GM03348 (cell line): Measurements from ENCODE around the gene HMCN1.

Experiments used
- DNase-seq: peaks from one replicate; pipeline ENCODE4 v3.0.0; 2012; ENCODE audit warnings: low spot score

The HMCN1 gene

GRCh38 chr1:186089940-186090339 lies 355.7 kb downstream of the HMCN1 start:
- no peak for DNase-seq

DNA sequence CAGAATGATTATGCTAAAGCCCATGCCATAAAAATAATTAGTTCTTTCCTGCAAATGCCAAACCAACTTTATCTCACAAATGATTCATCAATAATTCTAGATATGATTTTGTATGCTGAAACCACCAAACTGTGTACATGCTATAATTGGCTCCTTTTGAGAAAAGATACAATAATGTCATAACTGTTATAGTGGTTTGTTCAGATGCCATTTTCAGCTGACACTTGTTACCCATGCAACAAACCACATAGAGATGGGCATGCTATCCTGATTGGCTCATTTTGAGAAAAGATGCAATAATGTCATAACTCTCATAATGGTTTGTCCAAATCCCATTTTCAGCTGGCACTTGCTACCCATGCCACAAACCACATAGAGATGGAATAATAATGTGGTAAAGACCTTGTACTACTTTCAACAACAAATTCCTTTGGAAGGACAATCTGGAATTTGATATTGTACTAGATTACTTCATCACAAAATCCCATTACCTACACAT lies 357.1 kb downstream of the HMCN1 start:
- DNase-seq = no peak

DNA sequence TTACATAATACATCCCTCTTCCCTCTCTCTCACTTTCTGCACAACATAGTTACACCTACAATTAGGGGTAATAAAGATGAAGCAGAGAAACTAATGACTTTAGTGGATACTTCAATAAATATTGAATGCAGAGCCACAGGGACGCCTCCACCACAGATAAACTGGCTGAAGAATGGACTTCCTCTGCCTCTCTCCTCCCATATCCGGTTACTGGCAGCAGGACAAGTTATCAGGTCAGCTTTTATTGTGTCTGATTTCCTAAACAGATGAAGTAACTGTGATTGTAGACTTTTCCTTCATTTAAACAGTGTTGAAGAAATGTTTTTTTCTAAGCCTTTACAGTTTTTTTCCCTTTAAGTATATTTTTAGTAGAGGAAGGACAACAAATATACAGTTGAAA lies 359.2 kb downstream of the HMCN1 start:
- peak; percentile 10 for DNase-seq

DNA sequence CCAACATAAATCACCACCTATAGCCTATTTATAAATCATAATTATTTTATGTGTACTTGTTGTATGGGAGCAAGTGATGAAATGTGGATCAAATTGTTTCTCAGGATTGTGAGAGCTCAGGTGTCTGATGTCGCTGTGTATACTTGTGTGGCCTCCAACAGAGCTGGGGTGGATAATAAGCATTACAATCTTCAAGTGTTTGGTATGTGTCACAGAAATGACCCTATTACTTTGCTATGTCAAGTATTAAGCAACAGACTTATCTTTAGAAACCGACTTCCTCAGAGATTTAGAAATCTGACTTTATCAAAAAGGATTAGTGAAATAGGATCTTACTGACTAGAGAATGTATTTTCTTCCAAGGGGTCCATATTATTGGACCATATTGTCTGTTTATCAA lies 360.0 kb downstream of the HMCN1 start:
- DNase-seq = peak; percentile 15

DNA sequence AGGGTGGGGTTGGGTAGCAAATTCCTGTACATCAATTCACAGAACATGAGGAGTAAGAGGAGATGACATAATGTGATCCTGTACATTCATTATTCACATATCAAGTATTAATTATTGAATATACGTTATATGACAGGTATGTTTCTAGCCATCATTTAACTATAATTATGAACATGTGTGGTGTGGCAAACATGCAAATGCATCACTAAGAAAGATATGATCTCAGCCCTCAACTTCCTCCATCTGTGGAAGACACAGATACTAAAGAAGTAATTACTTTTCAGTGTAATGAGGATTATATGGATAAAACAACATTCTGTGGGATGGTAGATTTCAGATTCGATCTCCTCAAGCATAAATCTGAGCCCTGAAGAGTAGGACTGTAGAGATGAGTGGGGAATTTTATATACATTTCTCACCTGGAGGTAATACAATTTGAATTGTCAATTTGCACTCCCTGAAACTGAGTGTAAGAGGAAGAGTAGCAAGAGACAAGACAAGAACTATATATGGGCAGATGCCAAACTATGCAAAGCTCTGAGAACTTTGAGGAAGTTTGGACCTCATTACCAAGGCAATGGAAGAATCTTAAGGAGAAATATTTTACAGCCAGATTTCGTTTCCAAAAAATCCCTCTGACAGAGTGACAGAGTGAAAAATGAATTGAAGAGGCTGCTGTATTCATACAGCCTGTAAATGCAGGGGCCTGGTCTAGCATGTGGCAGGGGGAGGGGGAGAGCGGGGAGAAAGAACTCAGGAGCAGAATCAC lies 365.3 kb downstream of the HMCN1 start:
- DNase-seq = no peak

- DNase-seq = no peak
Observed at GRCh38 chr1:186102107-186102506, 367.9 kb downstream of the HMCN1 start.

DNA sequence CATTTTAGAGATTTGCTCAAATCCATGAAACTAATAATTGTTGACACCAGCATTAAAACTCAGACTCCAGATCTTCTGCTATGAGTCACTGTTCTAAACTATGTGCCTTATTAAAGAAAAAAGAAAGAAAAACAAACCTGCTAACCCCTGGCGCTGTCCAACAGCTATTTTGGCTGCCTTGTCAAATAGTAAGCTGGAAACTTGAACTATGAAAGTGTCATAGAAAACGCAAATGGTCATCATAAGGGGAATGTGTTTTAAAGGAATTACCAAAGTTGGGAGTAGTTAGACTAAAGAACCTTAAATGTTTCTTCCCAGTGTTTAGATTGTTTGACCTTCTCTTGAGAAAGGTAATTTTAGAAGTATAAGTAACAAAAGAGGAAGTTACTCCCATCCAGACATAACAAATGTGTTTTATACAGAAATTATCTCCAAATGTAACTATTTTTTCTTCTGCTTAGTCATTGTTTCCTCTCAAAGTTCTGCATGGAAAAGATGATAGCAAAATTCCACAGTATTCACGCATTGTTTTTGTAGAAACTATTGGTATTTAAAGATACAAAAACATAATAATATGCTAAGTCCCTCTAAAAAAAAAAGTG lies 368.5 kb downstream of the HMCN1 start:
- DNase-seq = peak; percentile 58

DNA sequence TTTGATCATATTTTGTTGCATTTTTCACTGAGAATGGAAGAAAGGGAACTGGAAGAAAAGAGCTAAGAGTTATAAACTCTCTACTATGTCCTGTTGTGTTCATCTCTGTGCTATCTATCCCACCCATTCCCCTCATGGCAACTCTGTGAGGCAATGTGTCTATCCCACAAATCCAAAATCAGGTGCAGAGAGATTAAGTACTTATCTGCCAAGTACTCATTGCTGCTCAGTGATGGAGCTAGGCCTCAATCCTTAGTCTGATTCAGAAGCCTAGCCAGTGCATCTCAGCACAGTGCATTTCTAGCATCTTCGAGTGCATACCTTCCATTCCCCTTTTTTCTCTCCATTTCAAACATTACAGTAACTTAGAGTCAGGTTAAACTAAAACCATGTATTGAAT lies 370.3 kb downstream of the HMCN1 start:
- DNase-seq = no peak

GRCh38 chr1:186112280-186112679 lies 378.1 kb downstream of the HMCN1 start:
- no peak for DNase-seq

GRCh38 chr1:186113461-186113860 lies 379.3 kb downstream of the HMCN1 start:
- DNase-seq = peak; percentile 10

- DNase-seq = no peak
Observed at GRCh38 chr1:186118724-186119123, 384.5 kb downstream of the HMCN1 start.

GRCh38 chr1:186122837-186123236 lies 388.6 kb downstream of the HMCN1 start:
- no peak for DNase-seq

GRCh38 chr1:186125035-186125434 lies 390.8 kb downstream of the HMCN1 start:
- no peak for DNase-seq

- DNase-seq = no peak
Observed at GRCh38 chr1:186125511-186125910, 391.3 kb downstream of the HMCN1 start.

GRCh38 chr1:186129758-186130157 lies 395.6 kb downstream of the HMCN1 start:
- no peak for DNase-seq

- no peak for DNase-seq
Observed at GRCh38 chr1:186139115-186139514, 404.9 kb downstream of the HMCN1 start.

DNA sequence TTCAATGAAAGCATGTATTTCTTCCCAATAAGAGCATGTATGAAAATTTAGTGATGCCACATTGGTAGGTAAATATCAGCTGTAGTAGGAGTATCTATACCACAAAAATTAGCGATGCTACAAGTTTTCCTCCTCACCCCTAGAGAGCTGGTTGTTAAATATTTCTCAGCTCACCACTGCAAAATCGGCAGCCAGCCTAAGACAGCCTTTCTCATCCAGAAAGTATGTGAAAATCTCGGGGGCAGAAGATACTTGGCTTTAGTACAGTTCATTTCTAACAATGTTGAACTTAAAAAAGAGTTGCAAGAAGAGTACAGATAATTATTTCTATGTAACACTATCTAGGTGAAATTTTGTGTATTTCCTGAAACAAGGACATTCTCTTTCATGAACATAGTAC lies 405.5 kb downstream of the HMCN1 start:
- DNase-seq = peak; percentile 73

GRCh38 chr1:186142159-186142558 lies 408.0 kb downstream of the HMCN1 start:
- DNase-seq = no peak

GRCh38 chr1:186142916-186143315 lies 408.7 kb downstream of the HMCN1 start:
- DNase-seq = no peak

GRCh38 chr1:186143481-186143880 lies 409.3 kb downstream of the HMCN1 start:
- peak; percentile 13 for DNase-seq

GRCh38 chr1:186144505-186144904 lies 410.3 kb downstream of the HMCN1 start:
- no peak for DNase-seq

DNA sequence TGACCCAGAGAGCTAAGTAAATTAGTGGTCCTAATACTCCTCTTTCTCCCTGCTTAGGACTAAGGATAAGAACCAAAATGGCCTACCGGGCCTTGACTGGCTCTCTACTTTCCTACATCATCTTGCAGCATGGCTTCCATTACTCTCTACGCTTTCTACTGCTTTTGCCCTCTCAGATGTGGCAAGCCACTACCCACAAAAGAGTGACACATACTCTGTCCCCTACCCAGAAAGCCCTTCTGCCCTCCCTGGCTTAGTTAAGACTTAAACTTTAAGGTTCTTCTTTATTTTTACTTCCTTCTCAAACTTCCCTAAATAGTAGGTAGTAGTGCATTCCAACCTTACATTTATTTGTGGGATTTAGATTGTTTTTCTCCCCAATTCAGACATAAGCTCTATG lies 412.8 kb downstream of the HMCN1 start:
- DNase-seq = no peak

GRCh38 chr1:186149591-186149990 lies 415.4 kb downstream of the HMCN1 start:
- no peak for DNase-seq

GRCh38 chr1:186152227-186152619 lies 418.0 kb downstream of the HMCN1 start:
- no peak for DNase-seq
